ENCODE measurements around the gene UFD1. TPM values are rescaled to one million over a fixed set of nuclear protein-coding genes. Genes with fewer than 3 reads are reported as not detected.

Gene UFD1
- polyA plus RNA-seq, 1 of the 3 experiments (the other 2 are of a cell fraction): 111 TPM

DNA sequence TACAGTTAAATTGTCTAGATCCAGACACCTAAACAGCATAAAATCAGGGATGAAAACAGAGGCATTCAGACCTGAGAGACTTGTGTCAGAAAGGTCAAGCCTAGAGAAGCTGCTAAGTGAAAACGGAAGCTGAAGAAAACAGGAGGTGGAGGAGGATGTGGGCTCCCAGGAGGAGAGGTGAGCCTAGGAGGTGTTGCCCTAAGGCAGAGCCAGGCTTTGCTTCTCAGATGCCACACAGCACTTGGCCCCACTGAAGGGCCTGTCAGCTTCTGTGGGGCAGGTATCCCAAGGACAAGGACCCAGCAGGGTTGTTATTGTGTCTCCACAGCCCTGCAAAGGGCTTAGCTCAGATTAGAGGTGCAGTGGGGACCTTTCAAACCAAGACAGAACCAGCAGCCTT lies 14.4 kb downstream of the UFD1 start:
- H3K27me3 ChIP-seq (ENCODE audit: insufficient read depth): no peaks in the 10 kb centered on the region
- 93% methylated on average over 1 of the region's 1 CpG for WGBS (ENCODE audit: low lambda C conversion rate)
- H3K9ac ChIP-seq: no peak overlapping the region
- no peaks in the 10 kb centered on the region for H3K9me3 ChIP-seq
- CTCF ChIA-PET: interaction anchor here (1.0 to 2.8 kb wide), 3 partner anchors 10 to 167 kb away, joined by 3 to 13 read pairs (median 5); no protein-coding TSS in a partner anchor
- H3K36me3 ChIP-seq (replicated peaks in 1 of 2; ENCODE audit: control insufficient read depth in 1 of 2, insufficient read depth in 2 of 2, low read length in 1 of 2): peaks cover 76 to 82% of the 10 kb centered on the region in 2 experiments
- no peak overlapping the region for H3K4me3 ChIP-seq (ENCODE audit: low read depth in 2 of 2, low read length in 1 of 2)
- POLR2A ChIA-PET: no interaction called here
- no peaks in the 10 kb centered on the region for H3F3A ChIP-seq (replicated peaks; ENCODE audit: insufficient read depth)
- no peak overlapping the region for H2AFZ ChIP-seq (ENCODE audit: low read depth)
- H3K27ac ChIP-seq (ENCODE audit: low read depth in 2 of 2, low read length in 1 of 2): no peak overlapping the region; a peak in 1 of 4 replicates
- TF ChIP-seq RXRA (IDR thresholded peaks at IDR 0.05; ENCODE audit: borderline replicate concordance, low read depth) (no peak), TCF12 (IDR thresholded peaks at IDR 0.05) (no peak), EZH2phosphoT487 (IDR thresholded peaks at IDR 0.05; ENCODE audit: borderline replicate concordance, low read depth) (no peak), JUND (IDR thresholded peaks at IDR 0.05) (no peak), RFX5 (IDR thresholded peaks at IDR 0.05; ENCODE audit: low read length) (no peak), TAF1 (IDR thresholded peaks at IDR 0.05; ENCODE audit: borderline replicate concordance, low read depth, low read length) (no peak), FOXJ3 (CRISPR knock-in tag; IDR thresholded peaks at IDR 0.05) (no peak), RCOR1 (IDR thresholded peaks at IDR 0.05; ENCODE audit: low read length) (no peak), EP300 (IDR thresholded peaks at IDR 0.05; ENCODE audit: borderline replicate concordance in 1 of 2, low read depth in 1 of 2, low read length in 1 of 2) (no peak), MEF2A (IDR thresholded peaks at IDR 0.05; ENCODE audit: borderline replicate concordance, low read depth) (no peak), TEAD4 (IDR thresholded peaks at IDR 0.05; ENCODE audit: borderline replicate concordance, insufficient read depth) (no peak)
- TF ChIP-seq, protein P1, sequence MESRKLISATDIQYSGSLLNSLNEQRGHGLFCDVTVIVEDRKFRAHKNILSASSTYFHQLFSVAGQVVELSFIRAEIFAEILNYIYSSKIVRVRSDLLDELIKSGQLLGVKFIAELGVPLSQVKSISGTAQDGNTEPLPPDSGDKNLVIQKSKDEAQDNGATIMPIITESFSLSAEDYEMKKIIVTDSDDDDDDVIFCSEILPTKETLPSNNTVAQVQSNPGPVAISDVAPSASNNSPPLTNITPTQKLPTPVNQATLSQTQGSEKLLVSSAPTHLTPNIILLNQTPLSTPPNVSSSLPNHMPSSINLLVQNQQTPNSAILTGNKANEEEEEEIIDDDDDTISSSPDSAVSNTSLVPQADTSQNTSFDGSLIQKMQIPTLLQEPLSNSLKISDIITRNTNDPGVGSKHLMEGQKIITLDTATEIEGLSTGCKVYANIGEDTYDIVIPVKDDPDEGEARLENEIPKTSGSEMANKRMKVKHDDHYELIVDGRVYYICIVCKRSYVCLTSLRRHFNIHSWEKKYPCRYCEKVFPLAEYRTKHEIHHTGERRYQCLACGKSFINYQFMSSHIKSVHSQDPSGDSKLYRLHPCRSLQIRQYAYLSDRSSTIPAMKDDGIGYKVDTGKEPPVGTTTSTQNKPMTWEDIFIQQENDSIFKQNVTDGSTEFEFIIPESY (IDR thresholded peaks at IDR 0.05; ENCODE audit: borderline replicate concordance, low read depth): no peak
- TF ChIP-seq, protein P2, sequence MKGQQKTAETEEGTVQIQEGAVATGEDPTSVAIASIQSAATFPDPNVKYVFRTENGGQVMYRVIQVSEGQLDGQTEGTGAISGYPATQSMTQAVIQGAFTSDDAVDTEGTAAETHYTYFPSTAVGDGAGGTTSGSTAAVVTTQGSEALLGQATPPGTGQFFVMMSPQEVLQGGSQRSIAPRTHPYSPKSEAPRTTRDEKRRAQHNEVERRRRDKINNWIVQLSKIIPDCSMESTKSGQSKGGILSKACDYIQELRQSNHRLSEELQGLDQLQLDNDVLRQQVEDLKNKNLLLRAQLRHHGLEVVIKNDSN (IDR thresholded peaks at IDR 0.05; ENCODE audit: borderline replicate concordance, low read depth): no peak
- TF ChIP-seq, protein P3, sequence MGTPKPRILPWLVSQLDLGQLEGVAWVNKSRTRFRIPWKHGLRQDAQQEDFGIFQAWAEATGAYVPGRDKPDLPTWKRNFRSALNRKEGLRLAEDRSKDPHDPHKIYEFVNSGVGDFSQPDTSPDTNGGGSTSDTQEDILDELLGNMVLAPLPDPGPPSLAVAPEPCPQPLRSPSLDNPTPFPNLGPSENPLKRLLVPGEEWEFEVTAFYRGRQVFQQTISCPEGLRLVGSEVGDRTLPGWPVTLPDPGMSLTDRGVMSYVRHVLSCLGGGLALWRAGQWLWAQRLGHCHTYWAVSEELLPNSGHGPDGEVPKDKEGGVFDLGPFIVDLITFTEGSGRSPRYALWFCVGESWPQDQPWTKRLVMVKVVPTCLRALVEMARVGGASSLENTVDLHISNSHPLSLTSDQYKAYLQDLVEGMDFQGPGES (IDR thresholded peaks at IDR 0.05; ENCODE audit: low read depth, low read length): no peak
- TF ChIP-seq, protein P4, sequence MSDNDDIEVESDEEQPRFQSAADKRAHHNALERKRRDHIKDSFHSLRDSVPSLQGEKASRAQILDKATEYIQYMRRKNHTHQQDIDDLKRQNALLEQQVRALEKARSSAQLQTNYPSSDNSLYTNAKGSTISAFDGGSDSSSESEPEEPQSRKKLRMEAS (IDR thresholded peaks at IDR 0.05; ENCODE audit: low read depth): no peak
- H3K79me2 ChIP-seq (ENCODE audit: insufficient read depth): no peaks in the 10 kb centered on the region
- H3K4me2 ChIP-seq: no peak overlapping the region
- H3K4me1 ChIP-seq (ENCODE audit: control insufficient read depth in 1 of 2, insufficient read depth in 2 of 2, low read depth in 1 of 2, low read length in 1 of 2): peaks cover 0 to 3% of the 10 kb centered on the region in 2 experiments; a peak in 1 of 4 replicates
- 0 out of 2 replicates have a peak, but pooled peaks cover 1% of the 10 kb centered on the region for H4K20me1 ChIP-seq (ENCODE audit: insufficient read depth)
- no peak for DNase-seq
- H3K9me2 ChIP-seq: no peaks in the 10 kb centered on the region

Measured in SK-N-SH (cell line).